Hepatocyte (in vitro differentiated cells): ENCODE measurements around the gene TRIM37. TPM values are rescaled to one million over a fixed set of nuclear protein-coding genes. Genes with fewer than 3 reads are reported as not detected.
A peak's percentile ranks its signal among the peaks of the same experiment; 100 is the strongest.

Experiments
- DNase-seq: peaks from one replicate; pipeline ENCODE4 v3.0.0-alpha.2; 2016; ENCODE audit warnings: low spot score
- H2AFZ ChIP-seq: fragments of 200-600 bp; sonication (generic); 2 replicates; pipeline ENCODE4 v1.6.0; 2016; ENCODE audit warnings: antibody characterized with exemption, mild to moderate bottlenecking
- H3K27ac ChIP-seq: fragments of 200-600 bp; sonication (generic); 2 replicates; pipeline ENCODE4 v1.5.1; 2016; ENCODE audit warnings: mild to moderate bottlenecking
- H3K27me3 ChIP-seq: fragments of 200-600 bp; sonication (generic); 2 replicates; pipeline ENCODE4 v1.6.1; 2016
- H3K36me3 ChIP-seq: fragments of 200-600 bp; sonication (generic); replicated peaks from 2 replicates; pipeline ENCODE4 v1.5.1; 2016; ENCODE audit warnings: low read depth; ENCODE audit not compliant: insufficient read depth
- H3K4me1 ChIP-seq: fragments of 200-600 bp; sonication (generic); 2 replicates; pipeline ENCODE4 v1.5.1; 2016; ENCODE audit warnings: mild to moderate bottlenecking, moderate library complexity; ENCODE audit not compliant: insufficient read depth
- H3K4me2 ChIP-seq: fragments of 200-600 bp; sonication (generic); 2 replicates; pipeline ENCODE4 v1.6.0; 2016
- H3K4me3 ChIP-seq: fragments of 200-600 bp; sonication (generic); 2 replicates; pipeline ENCODE4 v1.5.1; 2016; ENCODE audit warnings: mild to moderate bottlenecking
- H3K79me2 ChIP-seq: fragments of 200-600 bp; sonication (generic); 2 replicates; pipeline ENCODE4 v1.6.0; 2017; ENCODE audit warnings: mild to moderate bottlenecking
- H3K9me2 ChIP-seq: fragments of 200-600 bp; sonication (generic); replicated peaks from 2 replicates; pipeline ENCODE4 v1.6.0; 2017; ENCODE audit warnings: mild to moderate bottlenecking; ENCODE audit not compliant: insufficient read depth
- H3K9me3 ChIP-seq: fragments of 200-600 bp; sonication (generic); 2 replicates; pipeline ENCODE4 v1.5.1; 2016; ENCODE audit warnings: low read depth, mild to moderate bottlenecking
- H4K20me1 ChIP-seq: fragments of 200-600 bp; sonication (generic); 2 replicates; pipeline ENCODE4 v1.6.0; 2016; ENCODE audit warnings: mild to moderate bottlenecking; ENCODE audit not compliant: insufficient read depth, poor library complexity, severe bottlenecking
- CTCF ChIP-seq: fragments of 200-600 bp; sonication (generic); IDR thresholded peaks from 2 replicates; pipeline ENCODE4 v1.5.1; 2016; ENCODE audit warnings: antibody characterized with exemption, mild to moderate bottlenecking; ENCODE audit not compliant: poor library complexity
- EZH2 ChIP-seq: fragments of 200-600 bp; sonication (generic); IDR thresholded peaks from 2 replicates; pipeline ENCODE4 v1.6.1; 2016; ENCODE audit warnings: antibody characterized with exemption, mild to moderate bottlenecking, borderline replicate concordance
- EZH2phosphoT487 ChIP-seq: fragments of 200-600 bp; sonication (generic); IDR thresholded peaks from one replicate; pipeline ENCODE4 v1.6.1; 2018; ENCODE audit warnings: antibody characterized with exemption, mild to moderate bottlenecking, low read depth, moderate library complexity; ENCODE audit not compliant: unreplicated experiment, severe bottlenecking
- WGBS: methylation state at CpG from one replicate; pipeline ENCODE4 v1.1.6; 2016; ENCODE audit warnings: low lambda C conversion rate; ENCODE audit errors: missing lambda C conversion rate; 5-methylcytosine and 5-hydroxymethylcytosine counted together
- microRNA counts: library from miRNA; unstranded; fragments of <30 nt; microRNA quantifications from one replicate; lab custom pipeline; 2017
- microRNA-seq: library from miRNA; unstranded; fragments of <30 nt; microRNA quantifications from one replicate; pipeline ENCODE4, GENCODE V29; 2017
- polyA plus RNA-seq: library from polyadenylated mRNA; unstranded; fragments of >200 nt; fragmentation: Nextera tagmentation; extraction: Ambion mirVana; gene quantifications from 2 replicates; pipeline ENCODE4 v1.2.1, GENCODE V29; 2016
- small RNA-seq: library from RNA; depleted of rRNA; stranded (forward); fragments of <200 nt; gene quantifications from one replicate; pipeline ENCODE3, GENCODE V24; 2014
- total RNA-seq: library from RNA; depleted of rRNA; stranded (reverse); fragments of >200 nt; gene quantifications from 2 replicates; pipeline ENCODE4 v1.2.3, GENCODE V29; 2014

TRIM37 gene
- total and polyA plus RNA-seq, 2 experiments from 2014 or later: 9.7 to 20.3 TPM

- WGBS: 79% methylated on average over 3 of the region's 3 CpGs
- Histone ChIP-seq H3K79me2 (no peaks in the 10 kb centered on the region), H3K4me2 (no peak overlapping the region), H3K9me3 (no peaks in the 10 kb centered on the region), H2AFZ (no peak overlapping the region), H3K27ac (no peak overlapping the region), H3K4me3 (no peak overlapping the region), H3K27me3 (no peaks in the 10 kb centered on the region), H3K4me1 (no peaks in the 10 kb centered on the region), H4K20me1 (no peaks in the 10 kb centered on the region), H3K36me3 (no peaks in the 10 kb centered on the region), H3K9me2 (no peaks in the 10 kb centered on the region)
- no peak for DNase-seq
- no peak for TF ChIP-seq EZH2
- TF ChIP-seq EZH2phosphoT487: no peak
- TF ChIP-seq CTCF: no peak
These were observed 173.7 kb downstream of the TRIM37 start for GRCh38 chr17:58932956-58933355.

MicroRNAs encoded within 50 kb of the gene (microRNA counts, 767-probe panel; counts per million panel counts)
- microRNA hsa-miR-301a-3p (lab: Ali Mortazavi, UCI): 7,528 counts per million, percentile 43 among the panel's probes with 10 or more counts
- not detected for microRNA hsa-miR-454-3p (lab: Ali Mortazavi, UCI)

Small RNA genes within 50 kb of the gene (microRNA-seq; reads per million reads assigned to microRNA genes)
- gene MIR301A (478 reads per million, percentile 72 among the genes with 10 or more reads in this experiment), gene MIR454 (1,953 reads per million, percentile 83 among the genes with 10 or more reads in this experiment)

Small RNA genes within 50 kb of the gene (small RNA-seq; reads per million reads assigned to genes)
- gene MIR301A (166 reads per million, percentile 98 among the genes with 10 or more reads in this experiment), gene MIR454 (29.9 reads per million, percentile 96 among the genes with 10 or more reads in this experiment), gene RN7SL716P (not detected), gene RNU2-58P (not detected)

Other genes starting within 250 kb of the TRIM37 start
- gene SKA2, start 48.3 kb upstream of the TRIM37 start, total RNA-seq: 42.5 and 52.8 TPM in 2 replicates
- gene SKA2, start 48.3 kb upstream of the TRIM37 start, polyA plus RNA-seq: 27.0 TPM in 2 replicates
- 3.2 and 3.6 TPM in 2 replicates for gene PRR11, start 48.9 kb upstream of the TRIM37 start, total RNA-seq
- 3.8 and 5.0 TPM in 2 replicates for gene PRR11, start 48.9 kb upstream of the TRIM37 start, polyA plus RNA-seq
- gene SMG8, start 103.2 kb upstream of the TRIM37 start, total RNA-seq: 17.9 and 20.1 TPM in 2 replicates
- gene SMG8, start 103.2 kb upstream of the TRIM37 start, polyA plus RNA-seq: 10.9 and 13.9 TPM in 2 replicates
- gene GDPD1, start 113.6 kb upstream of the TRIM37 start, total RNA-seq: 5.0 and 5.3 TPM in 2 replicates
- 1.3 and 1.9 TPM in 2 replicates for gene GDPD1, start 113.6 kb upstream of the TRIM37 start, polyA plus RNA-seq
- 17.5 and 26.0 TPM in 2 replicates for gene YPEL2, start 224.8 kb upstream of the TRIM37 start, total RNA-seq
- 20.2 and 21.0 TPM in 2 replicates for gene YPEL2, start 224.8 kb upstream of the TRIM37 start, polyA plus RNA-seq